ENCODE measurements around the gene PRRT1B. TPM values are rescaled to one million over a fixed set of nuclear protein-coding genes. Genes with fewer than 3 reads are reported as not detected.

PRRT1B gene
- polyA plus RNA-seq, 1 donor, result 2.0 TPM

Other genes starting within 250 kb of the PRRT1B start
- gene PRRC2B, start 151.4 kb upstream of the PRRT1B start, polyA plus RNA-seq, result 132 TPM
- 32.1 TPM for gene POMT1, start 42.6 kb upstream of the PRRT1B start, polyA plus RNA-seq
- gene UCK1, start 14.3 kb upstream of the PRRT1B start, polyA plus RNA-seq, result 33.9 TPM
- gene RAPGEF1, start 194.6 kb downstream of the PRRT1B start, polyA plus RNA-seq, result 39.7 TPM

Measured in large intestine (tissue), 1 donor.